HG03439 (cell line): Measurements from ENCODE around the gene ID2.

Experiments used
- ATAC-seq: cut with Tn5 transposase; IDR thresholded peaks from one replicate; pipeline ENCODE4 v1.9.1; 2021; ENCODE audit warnings: mild to moderate bottlenecking, moderate library complexity; ENCODE audit not compliant: unreplicated experiment

Gene ID2

DNA sequence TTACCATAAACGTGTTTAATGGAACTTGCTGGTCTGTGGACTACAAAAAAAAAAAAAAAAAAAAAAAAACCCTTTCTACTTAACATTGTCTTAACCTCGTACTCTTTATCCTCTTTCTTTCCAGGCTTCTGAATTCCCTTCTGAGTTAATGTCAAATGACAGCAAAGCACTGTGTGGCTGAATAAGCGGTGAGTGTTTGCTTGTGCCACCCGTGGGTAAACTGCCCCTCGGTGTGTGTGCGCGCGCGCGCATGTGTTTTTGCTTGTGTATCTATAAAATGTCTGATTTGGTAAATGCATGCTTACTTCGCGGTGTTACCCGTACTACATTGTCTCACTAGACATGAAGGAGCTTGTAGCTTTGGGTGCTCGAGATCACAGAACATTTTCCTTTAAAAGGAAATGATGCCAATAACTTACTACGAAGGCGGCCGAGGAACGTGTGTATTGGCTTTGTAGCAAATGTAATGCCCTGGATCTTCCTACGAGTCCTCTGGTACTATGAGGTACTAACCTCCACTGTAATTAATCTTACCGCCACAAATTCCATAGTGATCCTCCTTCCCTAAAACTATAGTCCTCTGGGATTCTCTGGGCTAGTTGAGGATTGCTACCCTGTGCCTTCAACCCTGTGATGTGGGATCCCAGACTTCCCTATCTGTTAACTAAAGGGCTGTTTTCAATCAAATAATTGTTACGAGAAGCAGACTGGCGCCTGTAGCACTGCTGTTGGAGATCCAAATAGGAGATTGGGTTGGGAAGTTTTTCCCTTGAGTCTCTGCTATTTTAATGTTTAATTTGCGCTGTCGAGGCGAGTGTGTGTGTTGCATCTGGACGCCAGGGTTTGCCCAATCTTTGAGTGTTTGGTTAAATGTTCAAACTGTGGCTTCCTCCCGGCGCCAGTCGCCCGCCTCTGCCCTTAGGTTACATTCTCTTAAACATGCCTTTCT lies 1.1 kb downstream of the ID2 start:
- no peak for ATAC-seq

DNA sequence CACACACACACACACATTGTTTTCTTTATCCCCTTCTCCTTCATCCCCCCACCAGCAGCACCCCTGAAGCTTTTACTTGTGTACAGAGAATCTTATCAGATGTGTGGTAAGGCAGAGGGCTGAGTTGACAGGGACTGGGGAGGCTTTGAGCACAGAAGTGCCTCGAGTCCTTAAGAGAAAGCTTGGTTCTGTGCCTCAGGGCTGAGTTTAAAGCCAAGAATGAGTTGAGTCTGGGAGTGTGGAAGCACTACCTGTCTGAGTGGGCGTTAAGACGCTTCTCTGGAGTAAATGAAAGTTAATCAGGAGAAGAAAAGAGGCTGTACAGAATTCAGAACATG lies 2.7 kb downstream of the ID2 start:
- no peak for ATAC-seq

DNA sequence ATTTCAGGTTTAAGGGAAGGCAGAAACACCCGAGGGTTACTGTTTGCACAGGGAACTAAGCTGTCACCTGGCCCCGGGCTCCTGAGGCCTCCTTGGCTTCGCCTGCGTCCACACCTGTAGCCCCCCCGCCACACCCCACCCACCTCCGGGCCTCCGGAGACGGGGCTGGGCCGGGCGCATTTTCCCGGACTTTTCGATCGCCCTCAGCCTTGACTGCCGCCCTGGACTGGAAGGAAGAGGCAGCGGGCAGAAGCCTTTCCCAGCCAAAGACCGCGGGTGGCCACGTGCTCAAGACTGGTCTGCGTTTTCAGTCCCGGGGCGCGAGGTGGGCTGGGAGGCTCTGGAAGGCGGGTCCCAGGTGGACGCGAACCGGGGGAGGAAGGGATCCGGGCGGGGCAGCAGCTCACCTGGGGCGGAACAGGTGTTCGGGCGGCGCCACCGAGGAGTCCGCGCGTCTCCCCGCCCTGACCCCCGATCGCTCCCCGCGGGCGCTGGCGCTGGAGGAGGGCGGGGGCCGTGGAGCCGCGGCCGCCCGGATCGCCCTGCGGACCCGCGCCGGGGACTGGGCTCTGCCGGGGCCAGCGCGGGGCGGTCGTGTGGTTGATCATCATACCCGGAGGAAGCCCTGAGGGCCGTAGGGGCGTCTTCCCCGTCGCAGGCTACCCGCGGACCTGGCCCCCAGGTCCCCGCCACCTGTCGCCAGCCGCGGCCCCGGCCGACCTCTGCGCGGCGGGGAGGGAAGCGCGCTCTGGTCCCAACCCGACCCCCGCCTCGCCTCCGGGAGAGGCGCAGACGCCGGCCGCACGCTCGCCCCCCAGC lies 3.2 kb downstream of the ID2 start:
- ATAC-seq: no peak

DNA sequence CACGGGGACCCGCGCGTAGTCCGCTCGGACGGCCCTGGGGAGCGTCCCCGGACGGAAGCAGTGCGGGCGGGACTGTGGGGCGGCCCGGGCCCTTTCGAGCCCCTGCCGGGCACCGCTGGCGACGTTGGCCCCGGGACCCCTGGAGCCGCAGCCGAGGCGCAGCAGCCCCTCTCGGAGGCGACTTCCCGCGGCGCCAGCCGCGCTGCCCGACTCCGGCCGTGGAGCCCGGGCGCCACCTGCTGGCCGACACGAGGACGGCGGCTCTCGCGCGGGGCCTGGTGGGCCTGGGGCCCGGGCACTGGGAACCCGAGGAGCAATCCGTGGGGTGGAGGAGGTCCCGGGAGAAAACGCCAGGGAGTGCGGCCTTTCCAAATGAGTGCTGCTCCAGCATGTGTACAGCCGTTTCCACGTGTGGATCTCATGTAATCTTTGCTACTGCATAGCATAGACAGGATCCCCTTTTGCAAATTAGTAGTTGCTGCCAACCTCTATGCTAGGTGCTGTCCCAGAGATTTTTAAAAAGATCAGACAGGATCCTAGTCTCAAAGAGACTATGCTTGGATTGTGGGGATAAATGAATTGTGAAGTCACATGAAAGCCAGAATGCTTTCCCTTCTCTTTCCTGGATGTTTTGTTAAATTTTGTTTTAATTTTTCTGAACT lies 4.0 kb downstream of the ID2 start:
- no peak for ATAC-seq

DNA sequence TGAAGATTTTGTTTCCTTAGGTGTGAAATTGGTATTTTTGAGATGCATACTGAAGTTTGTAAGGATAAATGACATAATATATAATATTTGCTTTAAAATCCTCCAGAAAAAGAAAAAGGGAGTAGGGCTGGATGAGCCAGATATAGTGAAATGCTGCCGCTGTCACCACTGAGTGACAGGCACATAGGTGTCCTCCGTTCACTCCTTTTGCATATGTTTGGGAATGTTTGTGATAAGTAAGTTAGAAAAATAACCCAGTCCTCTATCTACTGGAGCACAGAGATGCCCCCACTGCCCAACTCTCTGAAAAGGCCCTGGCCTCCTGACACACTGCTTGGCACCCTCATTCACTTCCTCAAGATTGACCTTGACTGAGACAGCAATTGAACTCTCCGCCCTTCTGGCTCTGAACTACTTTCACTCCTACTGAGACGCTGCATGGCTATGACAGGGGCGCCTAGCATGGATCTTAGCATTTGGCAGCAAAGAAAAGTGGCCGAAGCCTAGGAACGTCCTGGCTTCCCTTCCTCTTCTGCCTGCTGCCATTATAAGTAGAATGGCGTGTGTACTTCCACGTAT lies 10.1 kb downstream of the ID2 start:
- no peak for ATAC-seq

DNA sequence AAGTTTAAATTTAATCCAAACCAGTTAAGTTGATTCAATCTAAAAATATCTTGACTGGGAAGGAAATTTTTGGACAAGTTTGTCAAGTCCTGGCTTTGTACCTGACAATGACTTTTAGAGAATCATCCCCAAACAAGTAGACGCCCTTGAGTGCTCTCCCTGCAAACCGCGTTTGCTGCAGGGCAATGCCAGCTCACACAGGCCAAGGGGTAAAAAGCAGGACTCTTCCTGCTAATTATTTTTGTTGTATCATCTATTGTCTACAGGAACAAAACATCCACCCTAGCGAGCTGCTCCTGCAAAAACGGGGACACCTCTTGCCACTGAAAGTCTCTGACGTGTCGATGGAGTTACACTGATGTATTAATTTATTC lies 10.9 kb downstream of the ID2 start:
- no peak for ATAC-seq

DNA sequence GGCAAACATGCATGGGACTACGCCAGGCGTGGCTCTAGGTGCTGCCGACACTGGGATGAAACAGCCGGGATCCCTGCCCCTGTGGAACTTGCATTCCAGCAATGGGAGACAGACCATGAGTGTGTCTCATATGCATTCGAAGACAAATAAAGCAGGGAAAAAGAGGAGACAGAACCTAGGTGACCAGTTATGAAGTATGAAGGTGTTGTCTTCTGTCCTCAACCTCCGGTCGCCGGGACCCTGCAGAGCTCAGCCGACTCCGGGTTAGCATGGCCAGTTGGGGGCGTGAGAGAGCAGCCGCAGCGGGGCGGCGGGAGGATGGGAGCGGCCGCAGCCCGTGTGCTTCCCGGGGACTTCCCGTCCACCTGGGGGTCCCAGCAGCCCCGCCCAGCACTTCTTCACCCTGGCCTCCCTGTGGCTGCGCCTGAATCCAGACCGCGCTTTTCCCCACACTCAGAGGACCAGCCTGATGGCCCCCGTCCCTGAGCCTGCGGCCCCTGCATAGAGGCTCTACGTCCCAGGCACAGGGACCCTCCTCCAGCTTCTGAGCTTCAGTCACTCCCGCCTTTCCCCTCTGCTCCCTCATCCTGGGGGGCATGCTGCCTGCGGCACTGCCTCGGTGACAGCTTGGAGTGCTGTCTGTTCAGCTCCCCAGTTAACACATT lies 11.4 kb downstream of the ID2 start:
- no peak for ATAC-seq

DNA sequence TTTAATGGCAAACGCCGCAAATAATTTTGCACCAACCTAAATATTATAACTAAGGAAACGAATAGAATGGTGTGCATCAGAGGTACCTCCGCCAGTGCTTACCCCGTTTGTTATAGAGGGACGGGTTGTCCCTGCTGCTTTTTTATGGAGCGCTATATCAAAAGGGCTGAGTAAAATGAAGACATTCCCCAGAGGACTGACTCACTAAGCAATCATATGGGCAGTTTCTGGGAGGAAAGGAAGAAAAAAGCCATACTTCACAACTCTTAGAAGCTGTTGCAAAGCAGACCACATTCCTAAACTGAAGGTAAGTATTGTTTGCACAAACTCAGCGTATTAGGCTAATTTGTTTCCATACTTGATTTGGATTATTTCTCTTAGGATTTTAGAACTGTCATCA lies 12.9 kb downstream of the ID2 start:
- no peak for ATAC-seq

DNA sequence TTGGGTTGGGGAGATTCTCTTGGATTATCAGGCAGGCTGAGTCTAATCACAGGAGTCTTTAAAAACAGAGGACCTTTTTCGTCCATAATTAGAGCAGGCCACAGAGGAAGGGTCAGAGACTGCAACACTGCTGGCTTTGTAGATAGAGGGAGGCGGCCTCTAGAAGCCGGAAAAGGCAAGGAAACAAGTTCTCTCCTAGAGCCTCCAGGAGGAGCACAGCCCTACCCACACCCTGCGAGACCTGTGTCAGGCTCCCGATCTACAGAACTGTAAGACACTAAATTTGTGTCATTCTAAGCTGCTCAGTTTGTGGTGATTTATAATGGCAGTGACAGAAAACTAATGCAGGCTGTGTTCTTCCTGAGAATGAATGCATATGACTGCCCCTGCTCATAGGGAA lies 15.3 kb downstream of the ID2 start:
- no peak for ATAC-seq

DNA sequence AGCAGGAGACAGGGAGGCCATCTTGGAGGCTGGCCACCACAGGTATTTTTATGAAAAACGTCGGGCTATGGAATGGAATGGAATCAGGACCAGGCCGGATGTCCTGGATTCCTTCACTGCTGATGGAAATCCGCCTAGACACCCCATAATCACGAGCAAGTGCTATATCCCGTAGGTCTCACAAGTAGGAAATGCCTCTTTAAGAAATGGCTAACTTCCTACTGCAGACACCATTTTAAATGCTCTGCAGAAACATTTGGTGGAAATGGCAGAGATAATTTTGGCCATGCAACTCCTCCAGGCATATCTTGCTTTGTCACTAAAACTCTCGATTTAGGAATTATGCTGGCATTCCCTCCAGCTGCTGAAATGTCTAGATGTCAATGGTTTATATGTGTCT lies 18.0 kb downstream of the ID2 start:
- ATAC-seq: no peak

DNA sequence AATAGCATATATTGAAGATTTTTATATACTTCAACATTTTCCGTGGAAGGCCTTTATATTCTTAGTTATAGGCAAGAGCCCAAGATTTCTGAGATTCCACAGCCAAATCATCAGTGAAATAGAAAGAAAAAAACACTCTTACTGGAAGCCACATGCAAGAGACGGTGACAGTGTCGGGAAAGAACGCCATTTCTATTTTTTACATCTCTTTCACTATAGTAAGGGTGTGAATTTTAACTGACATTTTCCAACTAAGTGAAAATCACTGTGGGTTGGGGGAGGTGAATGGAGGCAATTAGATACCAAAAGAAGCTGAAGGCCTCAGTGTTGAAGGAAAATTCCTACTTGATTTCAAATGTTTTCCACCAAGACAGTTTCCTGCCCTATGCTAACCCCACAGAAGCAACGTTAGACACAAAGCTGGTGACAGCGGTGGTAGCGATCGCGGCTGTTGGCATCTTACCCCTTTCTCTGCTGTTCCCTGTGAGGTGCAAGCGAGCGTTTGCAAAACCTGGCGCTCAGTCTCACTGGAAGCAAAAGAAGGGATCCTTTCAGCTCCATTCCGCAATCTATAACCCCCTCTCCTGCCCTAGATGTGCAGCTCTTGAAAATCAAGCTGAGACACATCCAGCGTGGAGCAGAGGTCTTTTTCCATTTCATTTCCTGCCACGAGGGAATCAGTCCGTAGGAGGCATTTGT lies 20.0 kb downstream of the ID2 start:
- no peak for ATAC-seq

DNA sequence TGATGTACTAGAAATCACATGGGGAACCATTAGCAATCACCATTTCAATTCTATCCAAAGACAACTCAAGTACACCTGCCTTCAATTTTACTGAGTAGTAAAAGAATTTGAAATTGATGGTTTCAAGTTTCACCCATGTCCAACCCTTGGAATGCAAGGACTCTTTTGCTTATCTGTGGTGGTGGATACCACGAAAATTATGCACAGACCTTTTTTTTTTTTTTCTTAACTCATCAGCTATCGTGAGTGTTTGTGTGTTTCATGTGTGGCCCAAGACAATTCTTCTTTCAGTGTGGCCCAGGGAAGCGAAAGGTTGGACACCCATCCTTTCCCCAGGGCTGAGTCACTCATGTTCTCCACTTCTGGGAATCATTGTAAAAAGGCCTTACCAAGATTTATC lies 23.1 kb downstream of the ID2 start:
- no peak for ATAC-seq

DNA sequence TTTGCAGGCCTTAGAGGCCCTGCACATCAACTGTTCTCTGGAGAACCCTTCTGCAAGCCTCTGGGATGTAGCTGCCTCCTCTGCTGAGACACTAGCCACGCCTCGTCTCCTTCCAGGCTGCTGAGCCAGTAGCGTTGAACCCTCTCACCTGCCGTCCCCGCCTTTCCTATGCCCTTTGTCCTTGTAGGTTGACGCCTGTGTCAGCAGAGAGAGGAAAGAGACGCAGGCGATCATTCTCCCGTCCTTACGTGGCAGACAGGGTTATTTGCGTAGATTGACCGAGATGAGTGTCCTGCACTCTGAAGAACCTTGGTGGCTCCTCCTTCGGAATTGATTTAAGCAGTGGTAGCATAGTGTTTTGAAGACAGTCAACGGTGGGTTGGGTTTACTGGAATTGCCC lies 27.8 kb downstream of the ID2 start:
- no peak for ATAC-seq

DNA sequence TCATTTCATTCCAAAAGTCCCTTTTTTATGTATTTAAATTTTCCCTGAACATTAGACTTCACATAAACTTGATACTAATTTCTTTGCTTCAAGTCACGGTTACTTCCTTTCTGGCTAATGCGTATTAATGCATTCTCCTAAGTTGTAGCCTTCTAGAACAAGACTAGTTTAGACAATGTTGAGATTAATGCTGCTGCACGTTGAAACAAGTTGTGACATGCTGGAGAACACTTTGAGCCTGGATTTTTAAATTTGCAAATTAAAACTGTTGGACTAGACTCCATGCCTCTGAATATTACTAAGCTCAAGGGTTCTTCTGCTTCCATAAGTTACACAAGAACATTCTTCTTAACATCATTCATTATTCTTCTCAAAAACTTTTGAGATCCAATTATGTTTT lies 29.1 kb downstream of the ID2 start:
- no peak for ATAC-seq

DNA sequence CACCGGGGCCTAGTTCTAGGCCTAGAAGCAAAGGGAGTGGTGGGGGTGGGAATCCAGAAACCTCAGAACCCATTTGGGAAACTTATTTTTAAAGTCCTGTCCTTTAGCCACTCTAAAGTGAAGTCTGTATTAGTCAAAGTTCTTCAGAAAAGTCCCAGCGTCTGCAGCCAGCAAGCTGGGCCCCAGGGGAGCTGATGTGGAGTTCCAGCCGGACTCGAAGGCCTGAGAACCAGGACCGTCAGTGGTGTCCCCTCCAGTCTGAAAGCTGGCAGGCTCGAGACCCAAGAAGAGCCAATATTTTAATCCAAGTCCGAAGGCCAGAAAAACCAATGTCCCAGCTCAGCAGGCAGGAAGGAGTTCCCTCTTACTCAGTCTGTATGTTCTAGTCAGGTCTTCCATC lies 32.4 kb downstream of the ID2 start:
- ATAC-seq: no peak

DNA sequence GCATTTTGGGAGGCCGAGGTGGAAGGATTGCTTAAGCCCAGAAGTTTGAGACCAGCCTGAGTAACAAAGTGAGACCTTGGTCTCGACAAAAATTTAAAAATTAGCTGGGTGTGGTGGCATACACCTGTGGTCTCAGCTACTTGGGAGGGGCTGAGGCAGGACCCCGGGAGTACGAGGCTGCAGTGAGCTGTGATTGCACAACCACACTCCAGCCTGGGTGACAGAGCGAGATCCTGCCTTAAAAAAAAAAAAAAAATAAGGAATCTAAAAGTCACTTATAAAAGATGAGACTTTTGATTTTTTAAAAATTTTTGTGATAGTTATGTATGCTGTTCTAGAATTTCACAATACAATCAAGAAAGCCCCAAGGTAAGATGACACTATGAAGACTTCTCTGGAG lies 33.1 kb downstream of the ID2 start:
- no peak for ATAC-seq

DNA sequence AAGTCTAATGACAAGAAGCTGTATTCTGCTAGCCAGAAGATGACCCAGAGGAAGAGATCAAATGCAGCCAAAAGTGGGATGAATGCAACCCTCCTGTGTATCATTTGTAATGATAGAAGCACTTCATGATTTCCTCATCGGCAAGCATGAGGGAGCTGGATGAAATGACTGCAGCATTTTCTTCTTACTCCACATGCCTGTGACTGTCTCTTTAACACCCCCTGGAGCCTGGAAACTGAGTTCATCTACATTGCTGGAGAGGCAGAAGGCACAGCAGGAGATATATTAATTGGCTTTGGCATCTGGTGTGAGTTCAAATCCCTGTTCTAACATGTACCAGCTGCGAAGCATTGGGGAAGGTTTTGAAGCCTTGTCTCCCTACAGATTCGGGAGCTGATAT lies 37.7 kb downstream of the ID2 start:
- ATAC-seq: no peak

DNA sequence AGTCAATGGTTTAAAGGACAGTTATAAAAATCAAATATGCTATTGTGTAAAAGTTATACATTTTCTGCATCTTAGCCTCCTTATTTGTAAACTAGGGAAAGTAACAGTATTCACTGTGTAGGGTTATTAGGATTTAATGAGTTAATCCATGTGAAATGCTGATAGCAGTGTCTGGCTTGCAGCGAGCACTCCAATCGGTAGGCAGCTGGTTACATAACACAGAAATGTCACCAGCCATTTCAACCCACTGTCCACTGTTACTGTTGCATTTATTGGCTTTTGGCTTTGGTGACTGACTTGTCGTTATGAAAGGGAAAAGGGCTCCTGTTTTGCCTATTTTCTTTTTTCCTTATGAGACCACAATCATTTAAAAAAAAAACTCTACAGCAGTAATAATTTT lies 38.9 kb downstream of the ID2 start:
- ATAC-seq: no peak

DNA sequence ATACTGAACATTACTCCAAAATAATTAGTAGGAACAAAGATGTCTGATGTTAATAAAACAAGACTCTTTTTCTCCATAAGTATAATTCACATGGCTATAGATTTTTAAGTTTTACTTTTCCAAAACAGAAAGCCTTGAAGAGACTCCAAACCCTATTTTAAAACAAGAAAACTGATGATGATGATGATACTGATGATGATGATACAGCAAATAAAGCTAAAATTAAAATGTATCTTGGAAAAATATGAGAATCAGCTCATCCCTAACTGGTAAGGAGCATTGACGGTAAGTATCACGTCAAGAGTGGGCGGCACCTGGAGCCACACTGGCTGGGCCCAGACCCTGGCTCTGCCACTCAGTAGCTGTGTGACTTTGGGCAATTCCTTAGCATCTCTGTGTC lies 39.6 kb downstream of the ID2 start:
- ATAC-seq: no peak

DNA sequence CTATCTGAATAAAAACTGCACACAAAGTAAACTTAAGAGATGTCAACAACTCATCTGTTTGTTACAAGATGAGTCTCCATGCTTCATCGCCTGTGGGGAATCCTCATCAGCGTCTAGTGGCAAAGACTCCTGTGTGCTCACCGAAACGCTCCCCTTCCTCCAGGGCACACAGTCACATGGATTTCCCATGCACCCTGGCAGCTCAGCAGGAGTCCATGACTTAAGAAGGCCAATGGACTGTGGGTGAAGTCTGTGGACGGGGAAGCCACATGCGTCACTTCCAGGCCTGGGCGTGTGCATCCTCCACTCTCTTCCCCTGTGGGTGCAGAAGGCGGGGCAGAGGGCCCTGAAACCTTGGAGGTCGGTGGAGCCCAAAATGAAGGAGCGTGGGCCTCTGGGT lies 41.1 kb downstream of the ID2 start:
- ATAC-seq: no peak
